HuH-7.5 (cell line): ENCODE data around the gene XKRX.

Experiments used
- DNase-seq: peaks from one replicate; pipeline ENCODE4 v3.0.0; 2011; ENCODE audit warnings: low spot score

Gene XKRX

GRCh38 chrX:100895365-100896075 lies 33.2 kb downstream of the XKRX start:
- DNase-seq: no peak

DNA sequence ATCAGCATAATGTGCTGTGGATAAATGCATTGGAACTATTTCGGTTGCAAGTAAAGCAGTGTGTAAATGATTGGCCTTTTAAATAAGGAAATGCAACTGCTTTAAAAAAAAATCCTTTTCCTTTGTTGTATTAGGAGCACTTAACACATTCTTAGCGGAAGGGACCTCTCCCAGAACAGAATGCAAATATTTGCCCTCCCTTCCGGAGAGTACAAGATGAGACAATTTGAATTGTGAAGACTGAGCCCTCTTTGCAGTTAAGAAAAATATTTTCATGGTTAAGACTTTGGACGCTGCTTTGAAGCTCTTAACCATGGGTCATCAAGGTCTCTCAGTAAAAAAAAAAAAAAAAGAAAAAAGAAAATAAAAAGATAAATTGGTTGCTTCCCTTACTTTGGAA lies 45.1 kb downstream of the XKRX start:
- no peak for DNase-seq

GRCh38 chrX:100880368-100880767 lies 48.3 kb downstream of the XKRX start:
- no peak for DNase-seq

DNA sequence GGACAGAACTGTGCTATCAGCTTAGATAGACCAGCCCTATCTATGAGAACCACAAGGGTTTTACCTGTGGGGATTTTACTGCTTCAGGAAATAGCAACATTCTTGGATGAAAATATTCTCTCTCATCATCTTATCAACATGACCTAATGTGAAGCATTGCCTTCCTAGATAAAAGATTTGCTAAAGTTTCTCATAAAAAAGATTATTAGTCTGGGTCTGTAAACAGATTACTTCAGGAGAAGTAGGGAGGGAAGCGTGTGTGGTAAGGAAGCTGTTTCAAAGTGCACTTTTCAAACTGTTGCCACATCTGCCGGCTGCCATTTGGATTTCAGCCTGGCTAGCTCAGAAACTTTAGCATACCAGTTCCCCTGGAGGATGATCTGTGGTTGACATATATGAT lies 54.4 kb downstream of the XKRX start, which contains the start of gene NOX1:
TSS of gene NOX1 (minus strand) at position 35 of the 400 bp plus-strand sequence. CDS start 220 bp downstream, outside the sequence.
- DNase-seq: no peak

GRCh38 chrX:100871594-100872560 lies 56.8 kb downstream of the XKRX start:
- no peak for DNase-seq

DNA sequence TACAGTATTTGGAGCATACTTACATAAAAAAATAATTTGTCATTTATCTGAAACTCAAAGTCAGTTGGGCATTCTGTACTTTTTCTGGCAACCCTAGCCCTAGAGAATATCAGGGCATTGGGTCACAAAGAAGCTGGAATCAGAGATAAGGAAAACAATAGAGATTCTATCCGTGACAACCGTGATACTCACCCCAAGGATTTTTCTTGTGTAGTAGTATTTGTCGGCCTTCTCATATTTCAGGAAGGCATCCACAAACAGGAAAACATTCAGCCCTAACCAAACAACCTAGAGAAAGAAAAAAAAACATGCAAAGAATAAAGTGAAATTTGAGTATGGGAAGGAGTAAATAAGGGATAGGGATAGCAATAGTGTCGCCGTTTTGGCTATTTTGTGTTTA lies 58.2 kb downstream of the XKRX start:
- no peak for DNase-seq

DNA sequence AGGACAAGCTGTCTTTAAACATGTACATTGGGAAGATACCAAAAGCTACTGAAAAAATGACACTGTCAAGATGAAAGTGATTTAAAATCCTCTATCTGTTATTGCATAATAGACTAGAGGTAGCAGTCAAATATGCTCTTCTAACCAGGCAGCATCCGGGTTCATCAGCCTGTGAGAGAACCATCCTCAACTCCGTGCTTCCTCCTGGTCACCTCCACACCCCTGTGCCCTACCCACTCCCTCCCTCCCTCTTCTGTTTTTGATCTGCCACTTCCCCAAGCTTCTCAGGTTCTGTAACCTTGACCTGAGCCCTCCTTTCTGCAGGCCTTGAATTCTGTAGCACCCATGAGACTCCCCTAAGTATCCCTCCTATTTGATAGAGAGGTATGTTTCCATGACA lies 60.4 kb downstream of the XKRX start:
- DNase-seq: no peak

- no peak for DNase-seq
Observed at GRCh38 chrX:100864657-100865391, 63.9 kb downstream of the XKRX start.
